WI38 (cell line): ENCODE data around the gene INHBE.

Source experiments
- H3K4me3 ChIP-seq: 2 replicates; pipeline ENCODE4 v1.5.1; 2011; ENCODE audit warnings: low read depth, mild to moderate bottlenecking, control low read depth, low read length
- CTCF ChIP-seq: IDR thresholded peaks from 2 replicates; pipeline ENCODE4 v1.5.1; 2012; ENCODE audit warnings: low read depth, mild to moderate bottlenecking, control low read depth, low read length

INHBE gene

GRCh38 chr12:57477710-57478681 is 22.9 kb downstream of the INHBE start:
- TF ChIP-seq CTCF = no peak
- H3K4me3 ChIP-seq = no peak overlapping the region

GRCh38 chr12:57479043-57479375 is 23.9 kb downstream of the INHBE start:
- TF ChIP-seq CTCF = no peak
- no peak overlapping the region for H3K4me3 ChIP-seq

- no peak within 1 kb of the TSS for H3K4me3 ChIP-seq
- no peak for TF ChIP-seq CTCF
These were observed 24.4 kb downstream of the INHBE start, which contains the start of gene ARHGAP9 for GRCh38 chr12:57479376-57480115. ARHGAP9 (minus strand) TSS chr12:57479866; CDS start chr12:57479406, 460 bp downstream.

GRCh38 chr12:57481671-57482070 is 26.6 kb downstream of the INHBE start:
- H3K4me3 ChIP-seq = no peak overlapping the region
- TF ChIP-seq CTCF = no peak

GRCh38 chr12:57483466-57483865 is 28.4 kb downstream of the INHBE start:
- no peak overlapping the region for H3K4me3 ChIP-seq
- TF ChIP-seq CTCF = no peak

- H3K4me3 ChIP-seq = no peak overlapping the region
- no peak for TF ChIP-seq CTCF
These were observed 30.6 kb downstream of the INHBE start for GRCh38 chr12:57485695-57486094.

GRCh38 chr12:57487055-57487596 is 32.0 kb downstream of the INHBE start:
- no peak for TF ChIP-seq CTCF

More at GRCh38 chr12:57487055-57487596, 32.0 kb downstream of the INHBE start:
- peak overlapping the region; percentile 99; the same call in 1 of the 2 replicates for H3K4me3 ChIP-seq
